HG02870 (cell line): Measurements from ENCODE around the gene PHLDB2.
"Not testable (repeated sequence)": the region's sequence is repeated elsewhere in the genome, so short reads cannot be mapped to it uniquely, and the experiment has no call there.

ENCODE experiments used
- ATAC-seq: cut with Tn5 transposase; IDR thresholded peaks from one replicate; pipeline ENCODE4 v1.9.1; 2021; ENCODE audit warnings: mild to moderate bottlenecking, moderate library complexity; ENCODE audit not compliant: unreplicated experiment

The PHLDB2 gene

DNA sequence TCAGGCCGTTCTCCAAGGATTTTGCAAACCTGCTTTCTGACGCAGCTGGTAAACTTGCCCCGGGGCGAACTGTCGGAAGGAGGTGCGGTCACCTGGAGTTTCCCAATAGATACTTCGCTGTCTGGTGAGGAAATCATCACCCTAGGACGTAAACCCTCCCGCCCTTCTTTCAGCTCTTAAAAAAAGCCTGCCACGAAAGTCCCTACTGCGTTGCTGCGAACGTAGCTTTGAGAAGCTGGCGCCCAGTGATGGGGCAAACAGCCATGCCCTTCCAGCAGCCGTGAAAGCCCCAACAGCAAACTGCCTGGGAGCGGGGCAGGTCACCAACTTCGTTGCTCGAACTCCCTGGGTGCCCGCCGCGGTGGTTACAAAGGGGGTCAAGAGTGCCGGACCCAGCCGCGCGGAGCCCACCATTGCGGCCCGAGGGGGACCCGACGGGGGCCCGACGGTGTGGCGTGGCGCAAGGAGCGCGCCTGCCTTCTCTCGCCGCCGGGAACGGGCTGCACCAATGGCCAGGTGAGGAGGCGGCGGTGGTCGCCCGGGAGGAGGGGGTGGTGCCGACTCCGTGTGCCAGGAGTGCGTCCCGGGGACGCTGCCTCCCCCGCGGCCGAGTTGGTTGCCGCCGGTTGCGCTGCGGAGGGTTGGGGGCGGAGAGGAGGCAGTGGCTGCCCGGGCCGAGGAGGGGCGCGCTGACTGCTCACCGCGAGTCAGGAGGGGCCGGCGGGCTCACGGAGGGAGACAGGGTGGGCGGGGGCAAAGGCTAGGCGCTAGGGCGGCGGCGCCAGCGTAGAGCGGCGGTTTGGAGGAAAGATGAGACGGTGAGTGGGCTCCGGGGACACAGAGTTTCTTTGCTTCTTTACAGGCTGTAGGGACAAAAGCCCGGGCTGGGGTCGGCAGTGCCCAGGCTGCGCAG lies at the start of gene PHLDB2:
TSS of gene PHLDB2 (plus strand) at position 205 of the 913 bp plus-strand sequence. CDS start 24,813 bp downstream, outside the sequence.
- no peak for ATAC-seq

DNA sequence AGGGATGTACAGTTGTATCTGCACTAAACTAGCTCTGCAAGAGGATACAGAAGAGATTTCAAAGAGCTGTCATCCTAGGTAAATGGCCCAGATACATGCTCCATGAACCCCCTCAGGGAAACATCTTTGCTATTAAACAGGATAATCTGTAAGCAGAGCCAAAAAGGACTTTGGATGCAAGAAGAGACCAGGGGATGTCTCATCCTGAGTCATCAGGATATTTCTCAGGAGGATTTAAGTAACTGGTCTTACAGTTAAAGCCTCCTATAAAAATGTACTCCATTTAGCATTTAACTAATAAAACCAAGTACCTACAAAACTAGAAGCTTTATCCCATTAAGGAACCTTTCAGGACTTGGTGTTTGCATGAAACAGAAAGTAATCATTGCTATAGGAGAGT lies 48.2 kb upstream of the PHLDB2 start:
- no peak for ATAC-seq

GRCh38 chr3:111811811-111812210 lies 47.3 kb upstream of the PHLDB2 start:
- ATAC-seq = no peak

DNA sequence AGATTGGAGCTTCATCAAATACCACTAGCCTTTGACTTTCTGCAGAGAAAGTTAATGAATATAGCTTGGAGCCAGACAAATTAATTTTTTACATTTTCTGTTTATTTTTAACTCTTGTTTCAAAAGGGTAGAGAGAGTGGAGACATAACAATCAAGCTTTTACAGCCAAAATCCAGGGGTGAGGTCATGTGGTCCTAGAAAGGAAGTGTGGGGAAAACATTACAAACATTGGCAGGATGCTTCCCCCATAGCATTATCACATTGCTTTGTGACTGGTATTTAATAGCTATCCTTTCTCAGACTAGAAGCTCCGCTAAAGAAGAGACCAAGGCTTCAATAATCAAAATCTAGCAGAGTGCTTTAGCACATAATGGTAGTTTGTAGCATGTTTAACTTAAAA lies 46.4 kb upstream of the PHLDB2 start:
- ATAC-seq = no peak

DNA sequence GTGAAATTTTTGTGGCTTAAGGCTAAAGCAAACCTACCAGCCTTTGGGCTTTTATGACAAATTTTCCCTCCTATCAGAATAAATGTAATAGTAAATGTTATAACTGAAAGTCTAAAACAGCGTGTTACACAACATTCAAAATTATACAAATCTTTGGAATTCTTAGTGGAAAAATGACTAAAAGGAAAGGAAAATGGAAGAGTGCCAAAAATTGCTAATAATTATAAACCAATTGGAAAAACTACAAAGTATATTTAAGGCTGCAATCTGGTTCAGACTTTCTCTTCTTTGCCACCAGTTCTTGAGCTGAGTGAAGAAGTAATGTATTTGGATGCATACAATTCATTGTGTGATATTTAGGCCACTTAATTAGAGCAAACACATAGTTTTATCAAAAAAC lies 45.6 kb upstream of the PHLDB2 start:
- ATAC-seq = no peak

DNA sequence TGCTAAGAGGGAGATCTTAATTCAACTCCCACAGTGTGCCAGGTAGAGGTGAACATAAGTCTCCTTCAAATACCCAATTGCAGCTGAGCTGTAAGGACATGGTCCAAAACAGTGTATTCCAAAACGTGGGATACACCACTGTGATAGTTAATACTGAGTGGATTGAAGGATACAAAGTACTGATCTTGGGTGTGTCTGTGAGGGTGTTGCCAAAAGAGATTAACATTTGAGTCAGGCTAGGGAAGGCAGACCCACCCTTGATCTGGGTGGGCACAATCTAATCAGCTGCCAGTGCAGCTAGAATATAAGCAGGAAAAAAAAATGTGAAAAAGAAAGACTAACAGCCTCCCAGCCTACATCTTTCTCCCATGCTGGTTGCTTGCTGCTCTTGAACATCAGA lies 45.1 kb upstream of the PHLDB2 start:
- no peak for ATAC-seq

GRCh38 chr3:111816771-111817170 lies 42.3 kb upstream of the PHLDB2 start:
- not testable (repeated sequence) for ATAC-seq

GRCh38 chr3:111819927-111820326 lies 39.1 kb upstream of the PHLDB2 start:
- no peak for ATAC-seq

DNA sequence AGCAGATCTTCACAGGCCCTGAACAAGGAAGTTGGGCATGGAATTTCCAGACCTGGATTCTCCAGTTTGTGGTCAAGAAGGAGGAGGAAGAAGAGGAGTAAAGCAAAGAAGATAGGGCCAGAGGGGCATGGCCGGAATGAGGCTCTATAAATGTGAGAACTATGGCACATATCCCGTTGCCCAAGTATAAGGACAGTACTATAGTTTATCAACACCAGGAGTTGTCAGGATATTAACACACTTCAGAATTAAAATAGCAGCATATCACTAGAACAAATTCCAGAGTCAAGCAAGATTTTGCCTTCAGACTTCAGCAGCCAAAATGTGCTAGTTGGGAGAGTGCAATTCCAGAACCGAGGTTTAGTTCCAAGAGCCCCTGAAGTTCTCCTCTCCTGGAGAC lies 38.4 kb upstream of the PHLDB2 start:
- no peak for ATAC-seq

GRCh38 chr3:111821891-111822290 lies 37.2 kb upstream of the PHLDB2 start:
- ATAC-seq = no peak

DNA sequence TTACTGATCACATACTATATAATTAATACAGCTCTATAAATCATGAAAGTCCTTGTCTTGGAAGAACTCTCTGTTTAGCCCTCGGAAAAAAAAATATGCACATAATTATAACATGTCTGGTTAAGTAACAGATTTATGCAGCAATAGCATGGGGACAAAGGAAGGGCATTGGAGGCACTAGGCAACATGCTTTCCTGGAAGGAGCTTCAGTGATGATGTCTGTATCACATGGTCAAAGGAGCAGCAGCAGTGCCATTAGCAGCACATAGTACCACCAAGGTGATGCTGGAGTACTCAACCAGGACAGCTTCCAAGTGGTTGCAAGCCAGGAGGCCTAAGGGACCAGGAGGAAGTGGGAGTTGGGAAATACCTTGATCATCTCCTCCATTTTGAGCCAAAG lies 36.3 kb upstream of the PHLDB2 start:
- ATAC-seq = no peak

GRCh38 chr3:111823341-111823855 lies 35.7 kb upstream of the PHLDB2 start:
- ATAC-seq = no peak

DNA sequence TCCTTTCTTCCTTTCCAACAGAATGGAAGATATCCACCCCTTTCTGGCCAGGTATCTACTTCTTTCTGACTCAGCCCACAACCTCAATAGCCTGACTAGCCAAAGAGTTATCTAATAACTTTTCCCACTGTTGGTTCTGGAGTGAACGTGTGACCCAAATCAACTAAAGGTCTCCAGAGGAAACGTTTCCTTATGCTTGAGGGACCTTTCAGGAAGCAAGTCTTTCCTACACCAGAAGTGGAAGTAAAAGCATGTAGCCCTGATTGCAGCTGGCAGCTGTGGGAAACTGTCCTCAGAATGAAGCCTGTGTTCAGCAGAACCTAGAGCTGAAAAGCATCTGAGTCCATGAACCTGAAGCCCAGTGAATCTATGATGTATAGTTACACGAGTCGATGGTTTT lies 34.7 kb upstream of the PHLDB2 start:
- ATAC-seq = no peak

DNA sequence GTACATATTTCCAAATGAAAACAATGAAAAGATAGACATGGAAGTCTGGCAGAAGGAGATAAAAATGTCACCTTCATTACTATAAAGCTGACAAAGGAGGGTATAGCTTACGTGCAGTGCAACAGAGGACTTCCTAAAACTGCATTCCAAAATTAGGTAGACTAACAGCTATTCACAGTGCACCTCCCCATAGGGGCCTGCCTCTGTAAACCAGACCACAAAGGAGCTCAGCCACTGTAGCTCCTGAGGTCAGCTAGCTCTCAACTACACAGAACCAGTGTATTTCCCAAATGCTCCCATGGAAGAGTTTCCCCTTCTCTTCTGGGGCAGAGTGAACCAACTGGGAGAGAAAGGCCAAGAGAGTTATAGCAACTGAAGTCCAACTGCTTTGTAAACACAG lies 31.2 kb upstream of the PHLDB2 start:
- no peak for ATAC-seq

- no peak for ATAC-seq
These were observed 30.5 kb upstream of the PHLDB2 start for GRCh38 chr3:111828530-111828929.

DNA sequence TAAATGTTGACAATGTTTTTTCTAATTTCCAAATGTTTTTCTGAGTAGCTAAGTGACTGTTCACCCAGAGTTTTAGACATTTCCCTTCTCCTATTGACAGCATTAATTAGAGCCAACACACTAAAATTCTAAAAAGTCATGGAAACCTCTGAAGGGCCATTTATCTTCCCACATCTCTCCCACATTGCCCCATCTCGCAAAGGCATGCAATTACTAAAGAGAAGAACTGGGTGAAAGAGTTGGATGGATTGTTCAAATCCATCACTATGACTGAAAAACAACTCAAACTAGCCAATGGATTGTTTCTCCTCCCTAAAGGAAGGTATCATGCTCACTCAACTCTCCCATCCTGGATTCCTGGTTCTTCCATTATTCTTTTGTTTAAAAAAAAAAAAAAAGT lies 30.0 kb upstream of the PHLDB2 start:
- ATAC-seq = no peak

DNA sequence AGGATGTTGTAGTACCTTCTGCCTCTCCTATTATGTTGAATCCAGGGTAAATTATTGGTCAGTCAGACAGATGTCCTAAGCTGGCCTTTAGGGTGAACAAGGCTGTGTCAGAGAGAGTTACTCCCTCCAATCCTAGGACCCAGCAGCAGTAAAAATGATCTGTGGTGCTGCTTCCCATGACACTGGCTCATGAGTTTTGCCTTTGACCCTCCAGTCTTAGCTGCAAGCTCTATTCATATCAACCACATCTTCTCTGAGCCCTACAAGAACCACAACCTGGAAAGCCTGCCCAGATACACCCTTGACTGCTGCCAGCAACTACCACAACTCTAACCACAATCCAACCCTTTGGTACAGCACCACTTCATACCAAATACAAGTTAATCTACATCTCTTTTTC lies 27.2 kb upstream of the PHLDB2 start:
- no peak for ATAC-seq

- no peak for ATAC-seq
These were observed 22.0 kb upstream of the PHLDB2 start for GRCh38 chr3:111837112-111837511.

- no peak for ATAC-seq
These were observed 20.9 kb upstream of the PHLDB2 start for GRCh38 chr3:111838133-111838532.

DNA sequence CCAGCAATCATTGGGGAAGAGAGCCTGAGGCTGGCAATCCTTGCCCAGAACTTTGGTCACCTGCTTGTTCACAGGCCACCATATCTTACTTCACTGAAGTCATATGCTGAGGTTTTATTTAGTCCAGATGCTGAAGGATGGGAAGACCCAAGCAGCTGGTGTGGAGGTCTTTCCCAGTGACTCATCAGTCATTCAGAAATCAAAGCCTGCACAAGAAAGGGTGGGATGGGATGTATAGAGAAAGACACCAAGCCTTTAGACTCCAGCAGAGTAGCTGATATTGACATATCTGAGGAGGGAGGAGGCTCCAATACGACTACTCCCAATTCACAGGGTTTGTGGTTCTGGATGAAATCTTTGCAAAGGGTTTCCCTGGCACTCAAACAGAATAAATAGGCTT lies 13.0 kb upstream of the PHLDB2 start:
- ATAC-seq = no peak

DNA sequence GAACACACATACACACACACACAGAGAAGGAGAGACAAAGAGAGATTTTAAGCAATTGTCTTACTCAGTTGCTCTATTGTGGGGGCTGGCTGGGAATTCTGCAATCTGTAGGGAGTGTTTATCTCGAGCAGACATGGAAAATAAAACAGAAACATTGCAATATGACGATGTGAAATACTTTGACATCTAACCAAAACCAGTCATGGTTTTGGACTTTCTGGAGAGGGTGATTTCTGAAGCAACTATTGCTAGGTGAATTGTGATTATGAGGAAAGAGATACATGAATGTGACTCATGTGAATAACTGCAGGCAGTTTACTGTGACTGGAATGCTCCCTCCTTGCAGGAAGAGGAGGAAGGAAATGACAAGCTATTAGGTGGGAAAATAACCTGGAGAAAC lies 12.3 kb upstream of the PHLDB2 start:
- no peak for ATAC-seq

- no peak for ATAC-seq
These were observed 10.8 kb upstream of the PHLDB2 start for GRCh38 chr3:111848283-111848682.

- no peak for ATAC-seq
These were observed 10.3 kb upstream of the PHLDB2 start for GRCh38 chr3:111848778-111849177.
